Dendritic cell treated with granulocyte-macrophage colony-stimulating factor and Interleukin-4, amounts not matched to agents 40 ng/mL and 50 ng/mL, for 4 days (primary cell): Measurements from ENCODE around the gene PEX26.
"Not testable (repeated sequence)": the region's sequence is repeated elsewhere in the genome, so short reads cannot be mapped to it uniquely, and the experiment has no call there.

Source experiments
- H3K27ac Mint-ChIP-seq: one replicate; pipeline ENCODE4 v1.8.0; 2022; ENCODE audit warnings: mild to moderate bottlenecking, mixed read lengths
- H3K27me3 Mint-ChIP-seq: one replicate; pipeline ENCODE4 v1.8.0; 2022; ENCODE audit warnings: mild to moderate bottlenecking, mixed read lengths
- H3K36me3 Mint-ChIP-seq: one replicate; pipeline ENCODE4 v1.8.0; 2022; ENCODE audit warnings: low read depth, mixed read lengths
- H3K4me1 Mint-ChIP-seq: one replicate; pipeline ENCODE4 v1.8.0; 2022; ENCODE audit warnings: low read depth, mixed read lengths
- H3K4me3 Mint-ChIP-seq: one replicate; pipeline ENCODE4 v1.8.0; 2022; ENCODE audit warnings: mild to moderate bottlenecking, moderate library complexity, mixed read lengths
- H3K9me3 Mint-ChIP-seq: one replicate; pipeline ENCODE4 v1.8.0; 2022; ENCODE audit warnings: mixed read lengths
- intact Hi-C: fragments of 100-400 bp; cut with micrococcal nuclease; formaldehyde crosslinking; loops from one replicate; pipeline ENCODE4 v1.15.0; 2022

PEX26 gene

GRCh38 chr22:18071307-18071967 lies 6.4 kb upstream of the PEX26 start:
- peaks cover 10% of the 10 kb centered on the region for H3K27me3 Mint-ChIP-seq
- H3K4me3 Mint-ChIP-seq, H3K36me3 Mint-ChIP-seq, intact Hi-C loops, H3K27ac Mint-ChIP-seq, H3K9me3 Mint-ChIP-seq, H3K4me1 Mint-ChIP-seq: not testable (repeated sequence)

- Mint-ChIP-seq H3K27ac (no peak overlapping the region), H3K4me1 (peaks cover 10% of the 10 kb centered on the region)
- intact Hi-C loops: no loop called here
Observed at GRCh38 chr22:18071968-18072310, 5.9 kb upstream of the PEX26 start.

DNA sequence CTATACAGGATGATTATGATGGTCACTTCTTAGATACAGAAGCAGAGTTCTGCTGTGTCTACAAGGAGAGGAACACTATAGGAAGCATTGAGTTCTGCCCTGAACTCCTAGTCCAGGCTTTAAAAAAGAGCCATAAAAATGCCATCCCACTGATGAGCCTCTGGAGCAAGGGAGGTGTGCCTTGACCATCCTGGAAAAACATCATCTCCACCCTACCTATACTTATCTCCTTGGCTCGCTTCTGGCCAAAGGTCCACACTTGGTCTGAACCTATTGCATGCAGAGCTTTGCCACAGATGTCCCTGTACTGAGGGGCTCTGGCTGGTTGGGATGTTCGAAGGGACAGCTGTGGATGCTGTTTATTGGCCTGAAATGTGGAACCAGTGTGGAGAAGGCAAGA lies 4.3 kb upstream of the PEX26 start:
- Mint-ChIP-seq H3K4me1 (peaks cover 16% of the 10 kb centered on the region), H3K27ac (no peak overlapping the region), H3K27me3 (peaks cover 1% of the 10 kb centered on the region), H3K4me3 (no peak overlapping the region), H3K36me3 (peaks cover 16% of the 10 kb centered on the region), H3K9me3 (no peaks in the 10 kb centered on the region)
- intact Hi-C loops: no loop called here

More at GRCh38 chr22:18071968-18072310, 5.9 kb upstream of the PEX26 start:
- Mint-ChIP-seq H3K9me3 (no peaks in the 10 kb centered on the region), H3K27me3 (peaks cover 8% of the 10 kb centered on the region), H3K36me3 (peaks cover 1% of the 10 kb centered on the region), H3K4me3 (no peak overlapping the region)

- H3K27me3 Mint-ChIP-seq, intact Hi-C loops, H3K27ac Mint-ChIP-seq, H3K4me3 Mint-ChIP-seq, H3K9me3 Mint-ChIP-seq: not testable (repeated sequence)
- peaks cover 20% of the 10 kb centered on the region for H3K36me3 Mint-ChIP-seq
- H3K4me1 Mint-ChIP-seq: peaks cover 21% of the 10 kb centered on the region
Observed at GRCh38 chr22:18073927-18074326, 3.9 kb upstream of the PEX26 start.

DNA sequence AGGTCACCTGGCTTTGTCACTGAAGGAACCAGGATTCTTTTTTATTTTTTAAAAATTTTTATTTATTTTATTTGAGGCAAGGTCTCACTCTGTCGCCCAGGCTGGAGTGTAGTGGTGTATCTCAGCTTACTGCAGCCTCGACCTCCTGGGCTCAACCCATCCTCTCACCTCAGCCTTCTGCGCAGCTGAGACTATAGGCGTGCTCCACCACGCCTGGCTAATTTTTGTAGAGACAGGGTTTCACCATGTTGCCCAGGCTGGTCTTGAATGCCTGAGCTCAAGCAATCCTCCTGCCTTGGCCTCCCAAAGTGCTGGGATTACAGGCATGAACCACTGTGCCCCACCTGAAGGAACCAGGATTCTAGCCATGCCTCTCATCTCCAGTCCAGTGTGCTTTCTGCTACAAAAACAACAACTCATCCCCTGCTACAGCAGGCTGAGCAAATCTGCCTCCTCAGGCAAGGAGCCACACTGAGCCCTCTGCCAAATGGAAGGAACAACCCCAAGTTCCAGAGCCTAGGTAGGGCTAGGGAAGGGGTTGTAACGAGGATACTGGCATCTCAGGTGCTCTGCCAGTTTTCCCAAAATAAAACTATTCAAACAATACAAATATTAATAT lies 2.6 kb upstream of the PEX26 start:
- no peak overlapping the region for H3K27ac Mint-ChIP-seq
- H3K9me3 Mint-ChIP-seq: no peaks in the 10 kb centered on the region
- no peak overlapping the region for H3K4me3 Mint-ChIP-seq
- H3K36me3 Mint-ChIP-seq: peaks cover 31% of the 10 kb centered on the region
- intact Hi-C loops: loop anchor here (5.0 kb wide), 3 partner anchors 73 to 448 kb away; partner anchors contain the start of gene ATP6V1E1
- peaks cover 31% of the 10 kb centered on the region for H3K4me1 Mint-ChIP-seq
- peaks cover 1% of the 10 kb centered on the region for H3K27me3 Mint-ChIP-seq

DNA sequence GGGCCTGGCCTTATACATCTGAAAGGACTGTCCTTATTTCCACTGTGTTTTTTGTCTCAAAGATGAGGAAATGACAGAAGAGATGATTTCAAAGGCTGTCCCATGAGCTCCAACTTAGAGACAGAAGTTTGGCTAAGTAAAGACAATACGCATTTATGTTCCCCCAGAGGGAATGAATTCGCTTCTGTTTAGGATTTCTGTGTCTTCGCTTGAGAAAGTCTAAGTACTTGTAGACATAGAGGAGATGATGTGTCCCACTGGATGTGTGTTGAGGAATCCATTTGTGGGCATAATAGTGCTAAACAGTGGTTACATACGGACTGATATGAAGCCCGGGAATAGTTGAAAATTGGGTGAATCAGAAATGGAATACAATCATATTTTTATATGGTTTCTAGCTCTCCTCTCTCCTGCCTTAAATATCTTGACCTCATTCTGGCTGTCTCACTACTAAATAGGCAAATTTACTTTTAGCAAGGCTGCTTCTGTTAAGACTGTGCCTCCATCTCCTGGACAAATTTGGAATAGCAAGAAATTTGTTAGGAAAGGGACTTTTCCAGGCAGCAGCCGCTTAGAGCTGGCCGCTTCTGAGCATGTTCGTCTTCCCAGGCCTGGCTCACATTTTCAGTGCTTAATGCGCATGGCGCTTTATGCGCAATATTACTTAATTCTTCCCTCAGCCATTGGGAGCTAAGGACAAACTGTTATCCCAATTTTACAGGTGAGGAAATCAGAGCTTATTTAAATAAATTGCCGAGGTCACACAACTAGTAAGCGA lies 1.9 kb upstream of the PEX26 start:
- Mint-ChIP-seq H3K4me3 (no peak overlapping the region), H3K27me3 (peaks cover 1% of the 10 kb centered on the region), H3K27ac (peak overlapping the region; percentile 95), H3K9me3 (no peaks in the 10 kb centered on the region), H3K4me1 (peaks cover 31% of the 10 kb centered on the region), H3K36me3 (peaks cover 38% of the 10 kb centered on the region)
- intact Hi-C loops: loop anchor here (1.0 to 5.0 kb wide), 4 partner anchors 74 to 449 kb away; partner anchors contain the start of gene ATP6V1E1

- peak overlapping the region; percentile 94 for H3K4me3 Mint-ChIP-seq
- peaks cover 51% of the 10 kb centered on the region for H3K36me3 Mint-ChIP-seq
- no peaks in the 10 kb centered on the region for H3K9me3 Mint-ChIP-seq
- peaks cover 41% of the 10 kb centered on the region for H3K4me1 Mint-ChIP-seq
- H3K27me3 Mint-ChIP-seq: no peaks in the 10 kb centered on the region
- peak overlapping the region; percentile 95 for H3K27ac Mint-ChIP-seq
- intact Hi-C loops: loop anchor here (1.0 to 5.0 kb wide), 4 partner anchors 75 to 450 kb away; partner anchors contain the start of gene ATP6V1E1
Observed at GRCh38 chr22:18077087-18077638, 627 bp upstream of the PEX26 start.

- Mint-ChIP-seq H3K27me3 (no peaks in the 10 kb centered on the region), H3K4me3 (peak overlapping the region; percentile 94), H3K27ac (peak overlapping the region; percentile 95), H3K4me1 (peaks cover 52% of the 10 kb centered on the region), H3K36me3 (peaks cover 64% of the 10 kb centered on the region), H3K9me3 (no peaks in the 10 kb centered on the region)
- intact Hi-C loops: loop anchor here (5.0 kb wide), 3 partner anchors 76 to 451 kb away; partner anchors contain the start of gene ATP6V1E1
Observed at GRCh38 chr22:18078329-18079041, 695 bp downstream of the PEX26 start.

- peaks cover 77% of the 10 kb centered on the region for H3K36me3 Mint-ChIP-seq
- peak overlapping the region; percentile 95 for H3K27ac Mint-ChIP-seq
- intact Hi-C loops: loop anchor here (5.0 kb wide), 3 partner anchors 77 to 452 kb away; partner anchors contain the start of gene ATP6V1E1
Observed at GRCh38 chr22:18079706-18080233, 2.0 kb downstream of the PEX26 start.

DNA sequence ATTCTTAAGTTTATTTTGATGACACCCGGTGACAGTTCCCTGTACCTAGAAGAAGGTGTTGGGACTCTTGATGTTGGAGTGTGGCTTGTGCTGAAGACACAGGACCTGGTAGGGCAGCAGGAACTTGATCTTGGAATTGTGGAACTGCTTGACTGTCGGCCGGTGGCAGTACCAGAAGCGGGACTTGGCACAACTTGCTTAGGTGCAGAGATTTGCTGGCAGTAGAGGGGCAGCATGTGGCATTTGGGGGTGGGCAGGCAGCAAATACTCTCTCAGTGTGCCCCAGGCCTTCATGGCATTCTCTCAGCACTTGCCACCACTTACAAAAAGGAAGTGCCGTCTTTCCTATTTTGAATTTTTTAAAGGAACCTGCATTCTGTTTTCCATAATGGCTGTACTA lies 3.6 kb downstream of the PEX26 start:
- no peaks in the 10 kb centered on the region for H3K27me3 Mint-ChIP-seq
- no peak overlapping the region for H3K27ac Mint-ChIP-seq
- H3K4me1 Mint-ChIP-seq: peaks cover 47% of the 10 kb centered on the region
- no peaks in the 10 kb centered on the region for H3K9me3 Mint-ChIP-seq
- H3K36me3 Mint-ChIP-seq: peaks cover 93% of the 10 kb centered on the region
- H3K4me3 Mint-ChIP-seq: no peak overlapping the region
- intact Hi-C loops: no loop called here

More at GRCh38 chr22:18079706-18080233, 2.0 kb downstream of the PEX26 start:
- Mint-ChIP-seq H3K9me3 (no peaks in the 10 kb centered on the region), H3K4me1 (peaks cover 52% of the 10 kb centered on the region), H3K4me3 (no peak overlapping the region), H3K27me3 (no peaks in the 10 kb centered on the region)

- H3K27ac Mint-ChIP-seq: no peak overlapping the region
- intact Hi-C loops: no loop called here
- no peaks in the 10 kb centered on the region for H3K27me3 Mint-ChIP-seq
- peaks cover 97% of the 10 kb centered on the region for H3K36me3 Mint-ChIP-seq
- no peaks in the 10 kb centered on the region for H3K9me3 Mint-ChIP-seq
- H3K4me3 Mint-ChIP-seq: no peak overlapping the region
- peaks cover 38% of the 10 kb centered on the region for H3K4me1 Mint-ChIP-seq
Observed at GRCh38 chr22:18082467-18082866, 4.7 kb downstream of the PEX26 start.

- peaks cover 36% of the 10 kb centered on the region for H3K4me1 Mint-ChIP-seq
- intact Hi-C loops: no loop called here
- no peak overlapping the region for H3K27ac Mint-ChIP-seq
- H3K4me3 Mint-ChIP-seq: no peak overlapping the region
- H3K9me3 Mint-ChIP-seq: no peaks in the 10 kb centered on the region
- H3K36me3 Mint-ChIP-seq: peaks cover 98% of the 10 kb centered on the region
- no peaks in the 10 kb centered on the region for H3K27me3 Mint-ChIP-seq
Observed at GRCh38 chr22:18083406-18083805, 5.6 kb downstream of the PEX26 start.

DNA sequence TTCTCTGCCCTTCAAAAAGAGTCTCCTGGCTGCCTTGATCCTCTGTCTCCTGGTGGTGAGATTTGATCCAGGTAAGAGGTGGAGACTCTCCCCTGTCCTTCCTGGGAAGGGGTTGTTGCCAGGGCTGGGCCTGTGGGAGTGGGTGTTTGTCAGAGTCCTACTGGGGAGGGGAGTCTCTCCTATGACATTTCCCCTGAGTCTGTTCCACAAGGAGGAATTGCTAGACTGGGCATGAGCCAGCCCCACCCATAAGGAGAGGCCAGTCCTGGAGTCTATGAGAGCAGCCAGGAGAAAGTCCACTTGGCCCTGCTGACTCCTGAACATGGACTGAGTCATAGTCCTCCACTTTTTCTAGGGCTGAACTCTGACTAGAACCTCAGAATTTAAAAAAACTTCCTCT lies 7.4 kb downstream of the PEX26 start:
- Mint-ChIP-seq H3K36me3 (peaks cover 100% of the 10 kb centered on the region), H3K27ac (no peak overlapping the region), H3K4me3 (no peak overlapping the region), H3K4me1 (peaks cover 21% of the 10 kb centered on the region), H3K27me3 (no peaks in the 10 kb centered on the region), H3K9me3 (no peaks in the 10 kb centered on the region)
- intact Hi-C loops: no loop called here
